ES-I3 (cell line): ENCODE results near the gene NCBP2L.
"Not testable (repeated sequence)": the region's sequence is repeated elsewhere in the genome, so short reads cannot be mapped to it uniquely, and the experiment has no call there.

Experiments used
- H3K36me3 ChIP-seq: 2 replicates; pipeline ENCODE4 v1.6.1; 2013; ENCODE audit warnings: mild to moderate bottlenecking, low read length, control low read depth, moderate library complexity; ENCODE audit not compliant: insufficient read depth
- H3K4me1 ChIP-seq: 2 replicates; pipeline ENCODE4 v1.6.1; 2013; ENCODE audit warnings: mild to moderate bottlenecking, control low read depth, low read length; ENCODE audit not compliant: insufficient read depth
- H3K9ac ChIP-seq: 2 replicates; pipeline ENCODE4 v1.6.1; 2013; ENCODE audit warnings: low read depth, mild to moderate bottlenecking, low read length, moderate library complexity
- H3K9me3 ChIP-seq: 2 replicates; pipeline ENCODE4 v1.6.1; 2013; ENCODE audit warnings: mild to moderate bottlenecking, low read length, moderate library complexity; ENCODE audit not compliant: control insufficient read depth, insufficient read depth

Gene NCBP2L

DNA sequence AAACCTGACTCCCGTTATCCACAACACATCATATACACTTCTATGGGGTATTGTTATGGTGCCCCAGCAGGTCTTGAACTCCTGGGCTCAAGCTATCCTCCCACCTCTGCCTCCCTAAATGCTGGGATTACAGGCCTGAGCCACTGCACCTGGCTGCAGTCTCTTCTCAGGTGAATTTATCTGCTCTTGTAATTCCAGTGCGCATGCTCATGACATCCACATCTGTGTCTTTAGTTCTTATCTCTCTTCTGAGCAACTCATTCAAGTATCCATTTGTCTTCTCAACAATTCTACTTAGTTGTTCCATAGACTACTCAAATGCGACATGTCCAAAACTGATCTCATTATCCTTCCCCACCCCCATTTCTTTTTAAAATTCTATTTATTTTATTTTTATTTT lies 27.6 kb downstream of the NCBP2L start:
- H3K4me1 ChIP-seq: no peaks in the 10 kb centered on the region
- no peaks in the 10 kb centered on the region for H3K36me3 ChIP-seq
- H3K9me3 ChIP-seq: no peaks in the 10 kb centered on the region; the same call in none of the 2 replicates
- H3K9ac ChIP-seq: no peak overlapping the region

DNA sequence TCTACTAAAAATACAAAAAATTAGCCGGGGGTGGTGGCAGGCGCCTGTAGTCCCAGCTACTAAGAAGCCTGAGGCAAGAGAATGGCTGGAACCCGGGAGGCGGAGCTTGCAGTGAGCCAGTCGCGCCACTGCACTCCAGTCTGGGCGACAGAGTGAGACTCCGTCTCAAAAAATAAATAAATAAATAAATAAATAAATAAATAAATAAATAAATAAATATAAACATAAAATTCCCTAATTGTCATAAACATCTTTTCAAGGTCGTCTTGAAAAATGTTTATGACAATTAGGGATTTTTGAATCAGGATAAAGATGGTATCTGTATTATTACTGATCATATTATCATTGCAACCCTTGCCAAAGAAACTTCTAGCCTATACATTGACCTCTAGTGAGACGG lies 32.5 kb downstream of the NCBP2L start:
- not testable (repeated sequence) for H3K9me3 ChIP-seq, H3K36me3 ChIP-seq, H3K9ac ChIP-seq, H3K4me1 ChIP-seq

DNA sequence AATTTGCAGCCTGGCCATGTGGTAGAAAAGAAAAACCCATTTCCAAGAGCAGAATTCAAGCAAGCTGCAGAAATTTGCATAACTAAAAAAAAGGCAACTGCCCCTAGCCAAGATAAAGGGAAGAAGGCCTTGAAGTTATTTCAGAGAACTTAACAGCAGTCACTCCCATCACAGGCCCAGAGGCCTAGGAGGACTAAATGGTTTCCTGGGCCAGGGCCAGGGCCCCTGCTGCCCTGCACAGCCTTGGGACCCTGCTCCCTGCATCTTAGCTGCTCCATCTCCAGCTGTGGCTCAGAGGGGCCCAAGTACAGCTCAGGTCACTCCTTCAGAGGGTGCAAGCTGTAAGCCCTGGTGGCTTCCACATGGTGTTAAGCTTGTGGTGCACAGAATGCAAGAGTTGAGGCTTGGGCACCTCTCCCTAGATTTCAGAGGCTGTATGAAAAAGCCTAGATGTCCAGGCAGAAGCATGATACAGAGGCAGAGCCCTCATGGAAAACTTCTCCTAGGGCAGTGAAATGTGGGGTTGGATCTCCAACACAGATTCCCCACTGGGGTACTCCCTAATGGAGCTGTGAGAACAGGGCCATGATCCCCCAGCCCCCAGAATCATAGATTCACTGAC lies 41.5 kb downstream of the NCBP2L start:
- Histone ChIP-seq H3K4me1 (no peaks in the 10 kb centered on the region), H3K36me3 (no peaks in the 10 kb centered on the region), H3K9ac (no peak overlapping the region), H3K9me3 (peaks cover 14% of the 10 kb centered on the region)

DNA sequence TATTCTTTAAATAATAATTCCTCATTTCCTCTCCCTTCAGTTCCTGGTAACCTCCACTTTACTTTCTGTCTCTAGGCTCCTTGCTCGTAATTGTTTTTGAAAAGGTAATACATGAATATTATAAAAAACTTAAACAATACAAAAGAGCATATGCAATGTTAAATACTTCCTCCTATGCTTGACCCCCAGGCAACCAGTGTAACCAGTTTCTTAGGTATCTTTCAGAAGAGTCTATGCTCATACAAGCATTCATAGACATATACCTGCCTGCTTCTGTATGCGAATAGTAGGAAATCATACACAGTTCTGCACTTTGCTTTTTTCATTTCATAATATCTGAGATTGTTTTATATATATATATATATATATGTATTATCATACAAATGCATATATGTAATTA lies 45.5 kb downstream of the NCBP2L start:
- H3K9ac ChIP-seq: no peak overlapping the region

DNA sequence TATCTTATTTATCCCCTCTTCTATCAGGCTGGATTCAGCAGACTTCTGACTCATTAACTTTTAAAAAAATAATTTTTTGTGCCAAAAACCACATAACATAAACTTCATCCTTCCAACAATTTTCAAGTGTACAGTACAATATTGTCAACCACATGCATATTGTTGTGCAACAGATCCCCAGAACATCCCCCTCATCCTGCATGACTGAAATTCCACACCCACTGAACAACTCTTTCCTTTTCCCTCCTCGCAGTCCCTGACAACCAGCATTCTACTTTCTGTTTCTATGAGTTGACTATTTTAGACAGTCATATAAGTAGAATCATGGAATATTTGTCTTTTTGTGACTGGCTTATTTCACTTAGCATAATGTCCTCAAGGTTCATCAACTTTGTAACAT lies 45.9 kb downstream of the NCBP2L start:
- Histone ChIP-seq H3K9me3 (peaks cover 13% of the 10 kb centered on the region), H3K9ac (no peak overlapping the region), H3K36me3 (no peaks in the 10 kb centered on the region), H3K4me1 (no peaks in the 10 kb centered on the region)

More for the DNA sequence above, 45.5 kb downstream of the NCBP2L start:
- H3K4me1 ChIP-seq: no peaks in the 10 kb centered on the region
- H3K36me3 ChIP-seq: no peaks in the 10 kb centered on the region
- H3K9me3 ChIP-seq: peaks cover 14% of the 10 kb centered on the region

DNA sequence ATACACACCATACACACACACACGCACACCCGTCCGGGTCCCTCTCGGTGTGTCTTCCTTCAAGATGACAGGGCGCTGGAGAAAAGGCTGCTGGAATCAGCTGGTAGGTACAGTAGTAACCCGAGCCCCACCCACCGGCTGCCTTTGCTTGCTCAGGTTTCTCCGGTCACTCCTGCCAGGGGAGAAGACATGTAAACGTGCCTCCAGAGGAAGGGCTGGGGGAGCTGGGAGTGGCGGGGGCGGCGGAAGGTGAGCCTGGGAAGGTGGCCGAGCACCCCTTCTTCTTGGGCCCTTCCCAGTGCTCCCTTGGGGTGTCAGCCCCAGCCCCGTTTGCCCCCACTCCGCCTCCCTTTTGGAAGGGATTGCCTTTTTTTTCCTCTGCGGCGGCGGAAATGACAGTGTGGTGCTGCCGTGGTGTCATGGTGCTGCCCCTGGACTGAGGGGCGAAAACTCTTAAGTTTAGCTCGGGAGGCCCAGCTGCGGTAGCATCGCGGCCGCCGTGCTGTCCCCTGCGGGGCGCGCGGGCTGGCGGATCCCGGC lies 48.2 kb downstream of the NCBP2L start, which contains the start of gene MID2:
Gene MID2 (plus strand): TSS at position 169 of the 540 bp plus-strand sequence. CDS start 561 bp downstream, outside the sequence.
- Histone ChIP-seq H3K36me3 (no peaks in the 10 kb centered on the region), H3K4me1 (no peaks in the 10 kb centered on the region), H3K9me3 (no peaks in the 10 kb centered on the region), H3K9ac (peak within 1 kb of the TSS; percentile 59)

DNA sequence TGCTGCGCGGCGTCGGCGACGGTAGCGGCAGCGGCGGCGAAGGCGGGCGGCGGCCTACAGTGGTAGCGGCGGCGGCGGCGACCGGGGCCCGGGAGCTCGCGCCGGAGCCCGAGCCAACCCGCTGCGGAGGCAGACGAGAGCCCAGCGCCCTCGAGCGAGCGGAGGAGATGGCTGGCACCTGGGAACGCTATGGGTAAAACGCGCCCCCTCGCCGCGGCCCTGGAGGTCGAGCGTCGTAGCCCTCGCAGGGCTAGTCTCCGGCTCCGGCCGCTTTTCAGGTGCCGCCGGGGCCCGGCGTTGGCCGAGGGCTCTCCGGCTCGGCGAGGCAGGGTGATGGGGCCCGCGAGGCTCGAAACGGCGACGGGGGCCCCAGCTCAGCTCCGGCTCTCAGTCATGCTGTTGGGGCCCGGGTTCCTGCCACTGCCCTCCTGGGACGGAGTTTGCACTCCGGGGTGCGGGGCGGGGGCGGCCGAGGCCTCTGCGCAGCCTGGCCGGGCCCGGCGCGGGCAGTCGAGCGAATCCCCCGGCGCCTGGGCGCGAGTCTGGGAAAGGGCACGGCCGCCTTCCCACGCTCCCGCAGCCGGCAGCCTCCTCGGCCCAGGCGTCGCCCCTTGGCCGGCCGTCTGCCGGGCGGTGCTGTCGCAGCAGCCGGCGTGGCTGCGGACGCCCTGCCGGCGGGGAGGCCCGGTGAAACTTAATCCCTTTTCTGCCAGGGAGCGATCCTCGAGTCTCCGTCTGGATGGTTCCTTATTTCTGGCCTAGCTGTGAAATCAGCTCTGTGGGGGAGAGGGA lies 48.9 kb downstream of the NCBP2L start:
- H3K9ac ChIP-seq: peak overlapping the region; percentile 59
- no peaks in the 10 kb centered on the region for H3K9me3 ChIP-seq
- no peaks in the 10 kb centered on the region for H3K36me3 ChIP-seq
- no peaks in the 10 kb centered on the region for H3K4me1 ChIP-seq

DNA sequence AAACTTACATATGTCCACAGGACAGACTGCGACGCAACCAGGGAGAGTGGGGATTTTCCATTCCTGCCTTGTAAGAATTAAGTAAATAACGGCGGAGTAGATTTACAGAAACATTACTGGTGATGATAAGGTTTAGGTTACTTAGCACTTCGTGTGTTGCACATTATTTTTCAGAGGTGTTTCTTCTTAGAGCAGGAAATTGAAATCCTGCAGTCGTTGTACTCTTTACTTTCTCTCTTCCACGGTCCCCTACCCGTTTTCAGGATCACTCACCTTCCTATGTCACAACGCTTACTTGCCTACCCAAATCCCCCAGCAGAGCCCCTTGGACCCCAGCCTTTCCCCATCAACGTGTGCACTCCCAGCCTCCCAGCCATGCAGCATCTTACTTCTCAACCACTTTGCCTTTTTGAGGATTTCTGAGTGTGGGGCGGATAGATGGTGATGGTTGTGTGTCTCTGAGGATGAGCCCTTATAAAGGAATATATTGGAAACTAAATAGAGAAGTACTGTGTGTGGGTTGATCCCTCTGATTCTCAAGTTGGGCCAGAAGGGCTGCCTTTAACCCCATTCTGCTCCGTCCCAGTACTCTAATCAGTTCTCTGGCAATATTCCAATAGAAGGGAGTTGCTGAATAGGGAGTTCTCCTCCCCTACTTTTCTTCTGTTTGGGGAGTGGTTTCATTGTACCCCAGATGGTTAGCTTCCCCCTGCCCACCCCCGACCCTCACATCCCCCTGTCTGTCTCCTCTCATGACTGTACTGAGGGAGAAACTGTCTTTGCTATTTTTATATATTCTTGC lies 49.7 kb downstream of the NCBP2L start:
- Histone ChIP-seq H3K4me1 (no peaks in the 10 kb centered on the region), H3K9ac (peak overlapping the region; percentile 59), H3K36me3 (no peaks in the 10 kb centered on the region), H3K9me3 (no peaks in the 10 kb centered on the region)

DNA sequence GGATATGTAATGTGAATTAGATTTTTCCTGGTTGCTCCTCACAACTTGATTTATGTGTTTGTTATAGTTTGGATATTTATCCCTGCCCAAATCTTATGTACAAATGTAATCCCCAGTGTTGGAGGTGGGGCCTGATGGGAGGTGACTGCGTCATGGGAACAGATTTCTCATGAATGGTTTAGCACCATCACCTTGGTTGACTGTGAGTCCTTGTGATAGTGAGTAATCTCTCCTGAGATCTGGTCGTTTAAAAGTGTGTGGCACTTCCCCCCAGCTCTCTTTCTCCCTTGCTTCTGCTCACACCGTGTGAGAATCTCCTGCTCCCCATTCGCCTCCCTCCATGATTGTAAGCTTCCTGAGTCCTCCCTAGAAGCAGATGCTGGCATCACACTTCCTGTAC lies 50.3 kb downstream of the NCBP2L start:
- H3K9me3 ChIP-seq: no peaks in the 10 kb centered on the region
- H3K9ac ChIP-seq: no peak overlapping the region
- no peaks in the 10 kb centered on the region for H3K4me1 ChIP-seq
- no peaks in the 10 kb centered on the region for H3K36me3 ChIP-seq

DNA sequence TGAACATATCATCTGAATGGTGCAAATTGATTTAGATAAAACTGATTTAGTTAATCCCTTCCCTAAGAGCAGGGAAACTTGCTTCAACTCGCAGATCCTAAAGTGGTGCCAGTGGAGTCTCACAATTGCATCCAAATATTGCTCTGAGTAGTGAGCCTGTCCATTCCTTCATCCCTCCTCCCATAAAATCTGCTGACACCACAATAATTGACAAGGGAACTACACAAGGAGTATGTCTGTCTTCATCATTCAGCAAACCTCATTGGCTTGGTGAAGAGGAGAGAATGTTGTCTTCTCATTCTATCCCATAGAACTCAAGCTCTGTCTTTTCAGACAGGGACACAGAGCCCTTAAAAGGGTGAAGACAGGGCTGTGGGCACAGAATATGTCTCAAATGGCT lies 52.3 kb downstream of the NCBP2L start:
- no peaks in the 10 kb centered on the region for H3K9me3 ChIP-seq
- H3K4me1 ChIP-seq: no peaks in the 10 kb centered on the region
- no peak overlapping the region for H3K9ac ChIP-seq
- H3K36me3 ChIP-seq: no peaks in the 10 kb centered on the region

DNA sequence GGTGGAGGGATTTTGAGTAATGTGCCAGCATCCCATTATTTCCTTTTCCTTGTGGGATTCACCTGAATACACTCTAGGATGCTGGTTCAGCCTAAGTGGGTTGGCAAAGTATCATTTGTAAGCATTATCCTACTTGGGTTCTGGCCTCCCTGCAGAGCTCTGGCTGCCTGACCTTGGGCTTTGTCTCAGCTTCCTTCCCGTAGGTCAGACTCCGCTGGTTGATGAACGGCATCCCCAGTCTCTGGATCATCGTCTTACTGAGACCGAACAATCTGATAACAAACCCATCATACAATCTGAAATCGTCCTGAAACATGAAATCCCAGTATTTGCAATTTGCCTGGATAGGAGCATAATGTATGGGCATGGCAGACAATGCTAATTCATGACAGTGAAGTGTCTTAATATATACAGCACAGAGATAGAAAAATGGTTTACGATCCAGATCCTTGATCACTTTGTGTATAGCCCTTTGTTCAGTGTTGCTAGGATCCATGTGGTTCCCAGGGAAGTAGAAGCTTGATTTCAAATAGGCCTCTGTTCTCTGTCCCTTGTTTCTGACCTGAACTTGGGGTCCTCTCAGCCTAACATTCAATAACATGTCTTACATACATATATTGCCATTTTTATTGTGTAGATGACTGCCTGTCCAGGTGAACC lies 53.7 kb downstream of the NCBP2L start:
- no peak overlapping the region for H3K9ac ChIP-seq
- no peaks in the 10 kb centered on the region for H3K4me1 ChIP-seq
- H3K36me3 ChIP-seq: no peaks in the 10 kb centered on the region
- H3K9me3 ChIP-seq: no peaks in the 10 kb centered on the region

DNA sequence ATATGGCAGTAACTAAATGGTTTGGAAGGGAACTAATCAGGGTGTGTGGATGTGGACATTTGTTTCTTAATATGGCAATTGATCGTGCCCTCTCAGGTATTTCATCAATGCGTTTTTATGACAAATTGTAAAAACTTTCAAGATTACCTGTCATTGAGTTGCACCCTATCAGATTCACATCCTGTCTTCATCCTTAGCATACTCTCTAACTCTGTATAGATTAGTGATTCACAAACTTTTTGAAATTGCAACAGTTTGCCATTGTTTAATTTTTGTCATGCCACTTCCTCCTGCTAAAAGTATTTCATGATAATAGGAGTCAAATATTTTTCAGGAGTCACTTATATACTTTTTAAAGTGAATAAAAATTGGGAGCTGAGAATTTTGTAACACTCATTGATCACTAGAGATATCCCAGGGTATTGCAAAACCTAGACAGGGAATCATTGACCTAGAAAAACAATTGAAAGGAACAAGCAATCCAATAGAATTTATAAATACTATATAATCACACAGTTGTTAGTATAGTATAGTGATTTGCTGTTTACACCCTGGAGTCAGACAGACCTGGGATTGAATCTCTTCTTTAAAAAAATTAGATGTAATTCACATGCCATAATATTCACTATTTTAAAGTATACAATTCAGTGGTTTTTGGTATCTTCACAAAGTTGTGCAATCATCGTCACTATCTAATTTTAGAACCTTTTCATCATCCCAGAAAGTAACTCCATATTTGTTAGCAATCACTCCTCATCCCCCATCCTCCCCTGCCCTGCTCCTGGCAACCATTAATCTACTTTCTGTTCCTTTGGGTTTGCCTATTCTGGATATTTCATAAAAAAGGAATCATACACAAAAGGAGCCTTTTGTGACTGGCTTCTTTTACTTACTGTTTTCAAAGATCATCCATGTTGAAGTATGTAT lies 57.0 kb downstream of the NCBP2L start:
- Histone ChIP-seq H3K36me3 (no peaks in the 10 kb centered on the region), H3K9me3 (no peaks in the 10 kb centered on the region), H3K9ac (no peak overlapping the region), H3K4me1 (no peaks in the 10 kb centered on the region)

DNA sequence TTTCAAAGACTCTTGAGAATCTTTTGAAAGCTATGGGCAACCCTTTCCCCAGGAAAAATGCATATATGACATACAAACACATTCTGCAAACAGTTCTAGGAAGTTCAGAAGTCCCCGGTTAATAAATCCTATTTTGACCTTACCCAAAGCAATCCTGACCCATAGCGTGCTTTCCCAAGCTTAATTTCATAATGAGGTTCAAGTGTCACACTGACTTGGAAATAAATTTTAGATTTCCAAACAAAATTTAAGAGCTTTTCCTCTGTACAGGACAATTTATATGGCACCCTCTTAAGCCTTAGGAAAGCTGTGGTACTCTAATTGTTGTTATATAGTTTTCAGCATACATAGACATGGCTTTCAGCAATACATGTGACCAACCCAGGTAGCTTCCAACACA lies 59.4 kb downstream of the NCBP2L start:
- Histone ChIP-seq H3K9ac (no peak overlapping the region), H3K4me1 (no peaks in the 10 kb centered on the region), H3K36me3 (no peaks in the 10 kb centered on the region), H3K9me3 (no peaks in the 10 kb centered on the region)
